ENCODE data around the gene STXBP2. TPM values are rescaled to one million over a fixed set of nuclear protein-coding genes. Genes with fewer than 3 reads are reported as not detected.

The STXBP2 gene
- total RNA-seq, 1 donor from 2014 or later: 200 TPM

DNA sequence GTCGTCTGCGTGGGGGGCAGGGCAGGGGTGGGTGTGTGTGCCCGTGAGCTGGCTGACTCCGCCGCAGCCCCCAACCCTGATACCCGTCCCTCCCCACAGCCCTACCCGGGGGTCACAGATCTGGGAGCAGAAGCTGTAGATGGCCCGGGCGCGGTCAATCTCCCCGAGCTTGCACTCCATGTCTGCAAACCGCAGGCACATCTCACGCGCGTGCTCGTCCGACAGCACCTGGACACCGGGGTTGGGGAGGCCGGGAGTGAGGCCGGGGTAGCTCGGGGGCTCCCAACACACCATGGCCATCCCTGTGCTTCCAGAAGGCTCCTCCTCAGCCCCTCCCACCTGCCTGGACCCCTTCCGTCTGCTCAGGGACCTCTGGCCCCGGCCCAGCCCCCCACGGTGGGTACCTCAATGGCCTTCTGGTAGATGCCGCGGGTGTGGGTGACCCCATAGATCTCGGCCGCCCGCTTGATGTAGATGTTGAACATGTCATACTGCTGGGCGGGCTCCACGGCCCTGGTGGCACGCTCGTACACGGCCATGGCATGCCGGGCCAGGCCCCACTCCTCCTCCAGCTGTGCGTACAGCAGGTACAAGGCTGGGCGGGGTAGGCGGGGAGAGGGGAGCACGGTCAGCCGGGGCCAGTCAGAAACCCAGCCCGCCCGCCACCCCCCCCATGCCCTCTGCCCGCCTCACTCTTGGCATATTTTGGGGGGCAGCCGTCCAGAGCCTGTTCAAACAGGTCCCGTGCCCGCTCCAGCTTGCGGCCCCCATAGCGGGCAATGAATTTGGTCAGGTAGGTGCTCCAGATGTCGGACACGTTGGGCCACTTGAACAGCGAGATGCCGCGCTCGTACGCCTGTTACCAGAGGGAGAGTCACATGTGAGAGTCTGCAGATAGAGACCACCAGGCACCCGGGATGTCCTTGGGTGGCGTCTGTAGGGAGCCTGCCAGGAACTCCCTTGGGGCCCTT, 16.2 kb upstream of the STXBP2 start:
- intact Hi-C loops (cut with DNase I): no loop called here
- DNase-seq (no peak), ATAC-seq (no peak)
- TF ChIP-seq, protein P1, sequence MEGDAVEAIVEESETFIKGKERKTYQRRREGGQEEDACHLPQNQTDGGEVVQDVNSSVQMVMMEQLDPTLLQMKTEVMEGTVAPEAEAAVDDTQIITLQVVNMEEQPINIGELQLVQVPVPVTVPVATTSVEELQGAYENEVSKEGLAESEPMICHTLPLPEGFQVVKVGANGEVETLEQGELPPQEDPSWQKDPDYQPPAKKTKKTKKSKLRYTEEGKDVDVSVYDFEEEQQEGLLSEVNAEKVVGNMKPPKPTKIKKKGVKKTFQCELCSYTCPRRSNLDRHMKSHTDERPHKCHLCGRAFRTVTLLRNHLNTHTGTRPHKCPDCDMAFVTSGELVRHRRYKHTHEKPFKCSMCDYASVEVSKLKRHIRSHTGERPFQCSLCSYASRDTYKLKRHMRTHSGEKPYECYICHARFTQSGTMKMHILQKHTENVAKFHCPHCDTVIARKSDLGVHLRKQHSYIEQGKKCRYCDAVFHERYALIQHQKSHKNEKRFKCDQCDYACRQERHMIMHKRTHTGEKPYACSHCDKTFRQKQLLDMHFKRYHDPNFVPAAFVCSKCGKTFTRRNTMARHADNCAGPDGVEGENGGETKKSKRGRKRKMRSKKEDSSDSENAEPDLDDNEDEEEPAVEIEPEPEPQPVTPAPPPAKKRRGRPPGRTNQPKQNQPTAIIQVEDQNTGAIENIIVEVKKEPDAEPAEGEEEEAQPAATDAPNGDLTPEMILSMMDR (IDR thresholded peaks at IDR 0.05): no peak
- Histone ChIP-seq H3K27me3 (ENCODE audit: low read depth) (no peaks in the 10 kb centered on the region), H3K36me3 (peaks cover 85% of the 10 kb centered on the region), H3K4me3 (no peak overlapping the region), H3K9me3 (no peaks in the 10 kb centered on the region), H3K4me1 (peaks cover 25% of the 10 kb centered on the region), H3K27ac (peak overlapping the region; percentile 85)

DNA sequence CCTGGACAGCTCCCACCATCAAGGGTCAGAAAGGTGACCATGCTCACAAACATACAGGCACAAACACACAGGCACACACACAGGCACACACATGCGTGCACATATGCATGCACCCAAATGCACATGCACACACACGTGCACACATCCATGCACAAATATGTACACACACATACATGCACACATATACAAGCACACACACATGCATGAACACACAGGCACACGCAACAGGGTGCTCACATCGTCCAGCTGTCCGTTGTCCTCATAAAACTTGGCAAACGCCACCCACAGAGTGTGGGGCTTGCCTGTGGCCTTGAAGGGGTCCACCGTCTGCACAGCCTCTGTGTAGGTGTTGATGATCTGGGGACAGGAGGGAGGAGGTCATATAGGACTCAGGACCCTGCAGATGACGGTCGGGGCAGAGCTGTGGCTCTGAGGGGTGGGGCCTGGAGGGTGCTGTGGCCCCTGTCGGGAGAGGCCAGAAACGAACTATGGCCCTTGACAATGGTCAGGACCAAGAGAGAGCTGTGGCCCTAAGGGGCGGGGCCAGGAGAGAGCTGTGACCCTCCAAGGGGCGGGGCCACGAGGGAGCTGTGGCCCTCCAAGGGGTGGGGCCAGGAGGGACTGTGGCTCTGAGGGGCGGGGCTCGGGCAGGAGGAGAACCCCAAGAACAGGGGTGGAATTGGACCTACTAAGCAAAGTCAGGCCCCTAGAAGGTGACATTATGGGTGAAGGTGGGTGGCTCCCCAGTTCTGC, 13.8 kb upstream of the STXBP2 start:
- H3K36me3 ChIP-seq: peaks cover 92% of the 10 kb centered on the region
- H3K27me3 ChIP-seq (ENCODE audit: low read depth): no peaks in the 10 kb centered on the region
- TF ChIP-seq, protein P1 (IDR thresholded peaks at IDR 0.05): no peak
- intact Hi-C loops (cut with DNase I): no loop called here
- no peak for DNase-seq
- H3K4me3 ChIP-seq: no peak overlapping the region
- H3K4me1 ChIP-seq: peaks cover 27% of the 10 kb centered on the region
- no peaks in the 10 kb centered on the region for H3K9me3 ChIP-seq
- H3K27ac ChIP-seq: no peak overlapping the region
- no peak for ATAC-seq

DNA sequence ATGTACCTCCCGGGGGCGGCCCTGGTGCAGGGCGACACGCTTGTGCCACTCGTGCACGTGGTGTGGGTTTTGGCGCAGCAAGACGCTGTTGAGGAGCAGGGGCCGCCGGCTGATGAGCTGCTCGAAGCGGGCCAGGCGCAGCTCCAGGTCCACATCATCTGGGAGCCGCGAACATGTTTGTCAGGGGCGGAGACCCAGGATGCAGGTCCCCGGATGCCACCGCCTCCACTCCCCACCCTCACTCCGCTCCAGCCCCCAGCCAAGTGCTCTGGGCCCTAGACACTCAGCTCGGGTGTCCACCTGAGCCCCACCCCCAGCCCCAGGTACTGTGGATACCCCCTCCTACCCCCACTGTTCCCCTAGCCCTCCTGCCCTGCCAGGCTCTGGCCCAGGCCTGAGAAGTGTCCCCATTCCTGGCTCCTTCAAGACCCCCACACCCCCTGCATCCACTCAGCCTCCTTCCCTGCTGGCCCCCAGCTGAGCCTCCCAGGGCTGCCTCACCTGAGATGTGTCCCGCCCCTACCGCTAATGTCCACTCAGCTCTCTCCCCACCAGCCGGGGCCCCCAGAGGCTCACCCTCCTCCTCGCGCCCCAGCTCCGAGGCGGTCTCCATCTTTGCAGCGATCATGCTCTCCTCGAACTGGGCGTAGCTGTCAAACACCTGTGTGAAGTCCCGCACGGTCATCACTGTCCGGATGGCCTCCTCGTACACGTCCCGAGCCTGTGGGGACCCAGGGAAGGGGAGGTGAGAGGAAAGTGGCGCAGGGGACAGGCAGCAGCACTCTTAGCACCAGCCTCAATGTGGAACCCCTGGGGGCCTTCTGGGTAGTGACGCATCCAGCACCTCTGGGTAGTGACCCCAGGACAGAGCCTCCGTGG, 12.9 kb upstream of the STXBP2 start:
- H3K36me3 ChIP-seq: peaks cover 83% of the 10 kb centered on the region
- H3K27me3 ChIP-seq (ENCODE audit: low read depth): no peaks in the 10 kb centered on the region
- no peak for DNase-seq
- no peaks in the 10 kb centered on the region for H3K9me3 ChIP-seq
- intact Hi-C loops (cut with DNase I): no loop called here
- no peak overlapping the region for H3K4me3 ChIP-seq
- no peak for ATAC-seq
- H3K27ac ChIP-seq: no peak overlapping the region
- peaks cover 30% of the 10 kb centered on the region for H3K4me1 ChIP-seq
- TF ChIP-seq, protein P1 (IDR thresholded peaks at IDR 0.05): no peak

DNA sequence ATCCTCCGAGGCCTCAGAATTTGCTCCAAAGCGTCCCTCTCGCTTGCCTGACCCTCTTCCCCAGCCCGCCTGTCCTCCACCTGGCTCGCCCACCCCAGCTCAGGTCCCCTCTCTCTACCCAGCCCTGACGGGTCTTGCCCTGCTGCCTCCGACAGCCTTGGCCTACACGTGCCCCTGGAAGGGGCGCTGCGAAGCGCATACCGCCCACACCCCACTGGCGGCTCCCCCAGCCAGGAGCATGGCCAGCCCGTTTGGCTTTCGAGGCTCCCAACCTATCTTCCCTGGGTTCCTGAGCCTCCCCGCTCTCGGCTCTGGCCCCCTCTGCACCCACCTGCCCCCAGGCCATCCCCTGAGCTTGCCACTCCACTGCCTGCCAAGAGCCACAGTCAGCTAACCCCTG, 12.1 kb upstream of the STXBP2 start:
- Histone ChIP-seq H3K4me3 (no peak overlapping the region), H3K27me3 (ENCODE audit: low read depth) (no peaks in the 10 kb centered on the region), H3K27ac (no peak overlapping the region), H3K9me3 (no peaks in the 10 kb centered on the region), H3K36me3 (peaks cover 76% of the 10 kb centered on the region), H3K4me1 (peaks cover 27% of the 10 kb centered on the region)
- DNase-seq (no peak), ATAC-seq (no peak)
- intact Hi-C loops (cut with DNase I): no loop called here
- TF ChIP-seq, protein P1 (IDR thresholded peaks at IDR 0.05): no peak
